MCF 10A (cell line): Measurements from ENCODE around the gene TIGD2. TPM values are rescaled to one million over a fixed set of nuclear protein-coding genes. Genes with fewer than 3 reads are reported as not detected.
A peak's percentile ranks its signal among the peaks of the same experiment; 100 is the strongest.

Experiments
- BruUV-seq: library from RNA; stranded (reverse); fragments of 400-500 nt; replicated peaks from 2 replicates; lab custom pipeline; 2021; lab: Mats Ljungman, UMichigan
- CTCF ChIA-PET: fragments of 300-600 bp; sonication (Branson Sonifier 250); formaldehyde crosslinking; extraction: SDS; loops from one replicate; lab custom pipeline; 2021; ENCODE audit warnings: antibody characterized with exemption, inconsistent platforms; lab: Yijun Ruan, JAX
- POLR2A ChIA-PET: fragments of 300-600, 350-650 bp; sonication (Branson Sonifier 250); formaldehyde crosslinking; extraction: SDS; loops from one replicate; lab custom pipeline; 2020; ENCODE audit warnings: antibody characterized with exemption, inconsistent platforms; lab: Yijun Ruan, JAX
- DNase-seq: peaks from one replicate; pipeline ENCODE4 v3.0.0-alpha.2; 2018; ENCODE audit not compliant: unreplicated experiment
- H3K27ac Mint-ChIP-seq: one replicate; pipeline ENCODE4 v1.8.0; 2022; ENCODE audit warnings: mild to moderate bottlenecking, low read depth, mixed read lengths; ENCODE audit not compliant: unreplicated experiment
- H3K27me3 Mint-ChIP-seq: one replicate; pipeline ENCODE4 v1.8.0; 2022; ENCODE audit warnings: mixed read lengths; ENCODE audit not compliant: insufficient read depth, unreplicated experiment
- H3K36me3 Mint-ChIP-seq: one replicate; pipeline ENCODE4 v1.8.0; 2022; ENCODE audit warnings: mild to moderate bottlenecking, moderate library complexity, mixed read lengths; ENCODE audit not compliant: insufficient read depth, unreplicated experiment
- H3K4me1 Mint-ChIP-seq: one replicate; pipeline ENCODE4 v1.8.0; 2022; ENCODE audit warnings: mixed read lengths; ENCODE audit not compliant: insufficient read depth, unreplicated experiment
- H3K4me3 Mint-ChIP-seq: one replicate; pipeline ENCODE4 v1.8.0; 2022; ENCODE audit warnings: mild to moderate bottlenecking, moderate library complexity, mixed read lengths; ENCODE audit not compliant: unreplicated experiment
- H3K9me3 Mint-ChIP-seq: one replicate; pipeline ENCODE4 v1.8.0; 2022; ENCODE audit warnings: mixed read lengths; ENCODE audit not compliant: unreplicated experiment
- intact Hi-C: fragments of 100-400 bp; cut with micrococcal nuclease; formaldehyde crosslinking; loops from 2 replicates; pipeline ENCODE4 v1.14.1; 2022
- total RNA-seq: library from RNA; stranded (reverse); gene quantifications from 2 replicates; pipeline ENCODE4 v1.2.3, GENCODE V29; 2022
- TF ChIP-seq, protein P1 (sequence below): fragments of 200-600 bp; IDR thresholded peaks from one replicate; pipeline ENCODE4 v1.8.0; 2022; ENCODE audit warnings: antibody characterized with exemption, mild to moderate bottlenecking; ENCODE audit not compliant: unreplicated experiment

TIGD2 gene
- total RNA-seq, 1 experiment from 2014 or later = 15.1 TPM

DNA sequence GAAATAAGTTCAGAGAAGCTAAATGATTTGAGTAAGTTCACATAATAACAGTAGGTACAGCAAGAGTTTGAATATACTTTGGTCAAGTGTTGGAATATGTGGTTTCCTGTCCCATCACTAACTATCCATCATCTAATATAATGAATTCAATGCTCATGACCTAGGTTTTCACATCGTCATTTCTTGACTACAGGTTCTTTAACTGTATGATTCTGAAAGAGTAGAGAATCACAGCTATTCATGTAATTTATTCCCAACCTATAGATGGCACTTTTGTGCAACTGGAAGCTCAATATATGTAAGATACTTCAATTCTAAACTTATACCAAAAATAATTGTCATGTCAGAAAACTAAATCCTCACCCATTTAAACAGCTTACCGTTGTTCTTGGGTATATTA is 53.1 kb downstream of the TIGD2 start:
- TF ChIP-seq, protein P1, sequence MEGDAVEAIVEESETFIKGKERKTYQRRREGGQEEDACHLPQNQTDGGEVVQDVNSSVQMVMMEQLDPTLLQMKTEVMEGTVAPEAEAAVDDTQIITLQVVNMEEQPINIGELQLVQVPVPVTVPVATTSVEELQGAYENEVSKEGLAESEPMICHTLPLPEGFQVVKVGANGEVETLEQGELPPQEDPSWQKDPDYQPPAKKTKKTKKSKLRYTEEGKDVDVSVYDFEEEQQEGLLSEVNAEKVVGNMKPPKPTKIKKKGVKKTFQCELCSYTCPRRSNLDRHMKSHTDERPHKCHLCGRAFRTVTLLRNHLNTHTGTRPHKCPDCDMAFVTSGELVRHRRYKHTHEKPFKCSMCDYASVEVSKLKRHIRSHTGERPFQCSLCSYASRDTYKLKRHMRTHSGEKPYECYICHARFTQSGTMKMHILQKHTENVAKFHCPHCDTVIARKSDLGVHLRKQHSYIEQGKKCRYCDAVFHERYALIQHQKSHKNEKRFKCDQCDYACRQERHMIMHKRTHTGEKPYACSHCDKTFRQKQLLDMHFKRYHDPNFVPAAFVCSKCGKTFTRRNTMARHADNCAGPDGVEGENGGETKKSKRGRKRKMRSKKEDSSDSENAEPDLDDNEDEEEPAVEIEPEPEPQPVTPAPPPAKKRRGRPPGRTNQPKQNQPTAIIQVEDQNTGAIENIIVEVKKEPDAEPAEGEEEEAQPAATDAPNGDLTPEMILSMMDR = peak; percentile 17
- no peak overlapping the region for H3K27ac Mint-ChIP-seq
- ChIA-PET CTCF (interaction anchor here (1.0 to 11.5 kb wide), 10 partner anchors 9 to 274 kb away, joined by 3 to 128 read pairs (median 6); no protein-coding TSS in a partner anchor), POLR2A (interaction anchor here (0.6 kb wide), 1 partner anchor 39 kb away, joined by 3 read pairs; no protein-coding TSS in a partner anchor)
- H3K9me3 Mint-ChIP-seq = no peaks in the 10 kb centered on the region
- no peaks in the 10 kb centered on the region for H3K27me3 Mint-ChIP-seq
- H3K4me1 Mint-ChIP-seq = no peaks in the 10 kb centered on the region
- H3K4me3 Mint-ChIP-seq = no peak overlapping the region
- no peak for DNase-seq
- intact Hi-C loops = no loop called here
- no peaks in the 10 kb centered on the region for H3K36me3 Mint-ChIP-seq
- no TSS peak for BruUV-seq

Other genes with a start within 250 kb of the TIGD2 start
- gene FAM13A, start 54.3 kb upstream of the TIGD2 start, total RNA-seq = 10.0 and 11.1 TPM in 2 replicates
- gene GPRIN3, start 196.3 kb downstream of the TIGD2 start, total RNA-seq = not detected in 2 replicates